WERI-Rb-1 (cell line): ENCODE data around the gene NKAPL.

Experiments
- DNase-seq: peaks from one replicate; pipeline ENCODE4 v3.0.0-alpha.2; 2020
- H3K27ac ChIP-seq: fragments of 250-450 bp; sonication (Bioruptor Pico); 2 replicates; pipeline ENCODE4 v1.5.1; 2020; ENCODE audit warnings: mild to moderate bottlenecking, moderate library complexity
- H3K27me3 ChIP-seq: fragments of 250-450 bp; sonication (Bioruptor Pico); 2 replicates; pipeline ENCODE4 v1.5.1; 2021; ENCODE audit warnings: mild to moderate bottlenecking, low read depth, moderate library complexity; ENCODE audit not compliant: insufficient read depth, severe bottlenecking
- H3K36me3 ChIP-seq: fragments of 250-450 bp; sonication (Bioruptor Pico); 2 replicates; pipeline ENCODE4 v1.5.1; 2020; ENCODE audit warnings: mild to moderate bottlenecking, moderate library complexity
- H3K4me3 ChIP-seq: 2 replicates; pipeline ENCODE4 v1.5.1; 2011; ENCODE audit warnings: low read depth, mild to moderate bottlenecking, control low read depth, low read length
- H3K9me3 ChIP-seq: fragments of 250-450 bp; sonication (Bioruptor Pico); 2 replicates; pipeline ENCODE4 v1.5.1; 2021; ENCODE audit warnings: mild to moderate bottlenecking, moderate library complexity; ENCODE audit not compliant: severe bottlenecking
- CTCF ChIP-seq: IDR thresholded peaks from 2 replicates; pipeline ENCODE4 v1.5.1; 2011; ENCODE audit warnings: low read depth, mild to moderate bottlenecking, control low read depth, inconsistent platforms, low read length

Gene NKAPL

GRCh38 chr6:28215425-28215824, 43.7 kb upstream of the NKAPL start:
- no peak overlapping the region for H3K27ac ChIP-seq
- H3K27me3 ChIP-seq: no peaks in the 10 kb centered on the region
- no peaks in the 10 kb centered on the region for H3K9me3 ChIP-seq
- H3K4me3 ChIP-seq: no peak overlapping the region
- no peaks in the 10 kb centered on the region for H3K36me3 ChIP-seq
- no peak for DNase-seq
- no peak for TF ChIP-seq CTCF

- no peak for TF ChIP-seq CTCF
- Histone ChIP-seq H3K4me3 (no peak overlapping the region), H3K27ac (no peak overlapping the region), H3K36me3 (no peaks in the 10 kb centered on the region), H3K9me3 (no peaks in the 10 kb centered on the region), H3K27me3 (no peaks in the 10 kb centered on the region)
- DNase-seq: no peak
These were observed 41.2 kb upstream of the NKAPL start for GRCh38 chr6:28217890-28218289.

- Histone ChIP-seq H3K27ac (no peak overlapping the region), H3K36me3 (no peaks in the 10 kb centered on the region), H3K27me3 (no peaks in the 10 kb centered on the region), H3K4me3 (peak overlapping the region; percentile 36), H3K9me3 (no peaks in the 10 kb centered on the region)
- peak; percentile 63 for DNase-seq
- TF ChIP-seq CTCF: no peak
These were observed 40.5 kb upstream of the NKAPL start for GRCh38 chr6:28218312-28219248.

GRCh38 chr6:28220257-28221133, 38.6 kb upstream of the NKAPL start:
- H3K36me3 ChIP-seq: peaks cover 4% of the 10 kb centered on the region; the same call in 1 of the 2 replicates
- no peaks in the 10 kb centered on the region for H3K27me3 ChIP-seq
- H3K4me3 ChIP-seq: no peak overlapping the region
- H3K27ac ChIP-seq: no peak overlapping the region
- H3K9me3 ChIP-seq: no peaks in the 10 kb centered on the region
- DNase-seq: no peak
- TF ChIP-seq CTCF: no peak

GRCh38 chr6:28224131-28225055, 34.7 kb upstream of the NKAPL start:
- H3K27me3 ChIP-seq: no peaks in the 10 kb centered on the region
- H3K36me3 ChIP-seq: peaks cover 33% of the 10 kb centered on the region
- peak overlapping the region; percentile 78 for H3K27ac ChIP-seq
- DNase-seq: no peak
- no peak for TF ChIP-seq CTCF
- no peaks in the 10 kb centered on the region for H3K9me3 ChIP-seq
- peak overlapping the region; percentile 72 for H3K4me3 ChIP-seq
